MCF 10A (cell line): ENCODE results near the gene SPTB. TPM values are rescaled to one million over a fixed set of nuclear protein-coding genes. Genes with fewer than 3 reads are reported as not detected.
A peak's percentile ranks its signal among the peaks of the same experiment; 100 is the strongest.

ENCODE experiments used
- BruUV-seq: library from RNA; stranded (reverse); fragments of 400-500 nt; replicated peaks from 2 replicates; lab custom pipeline; 2021; lab: Mats Ljungman, UMichigan
- CTCF ChIA-PET: fragments of 300-600 bp; sonication (Branson Sonifier 250); formaldehyde crosslinking; extraction: SDS; loops from one replicate; lab custom pipeline; 2021; ENCODE audit warnings: antibody characterized with exemption, inconsistent platforms; lab: Yijun Ruan, JAX
- POLR2A ChIA-PET: fragments of 300-600, 350-650 bp; sonication (Branson Sonifier 250); formaldehyde crosslinking; extraction: SDS; loops from one replicate; lab custom pipeline; 2020; ENCODE audit warnings: antibody characterized with exemption, inconsistent platforms; lab: Yijun Ruan, JAX
- DNase-seq: peaks from one replicate; pipeline ENCODE4 v3.0.0-alpha.2; 2018; ENCODE audit not compliant: unreplicated experiment
- H3K27ac Mint-ChIP-seq: one replicate; pipeline ENCODE4 v1.8.0; 2022; ENCODE audit warnings: mild to moderate bottlenecking, low read depth, mixed read lengths; ENCODE audit not compliant: unreplicated experiment
- H3K27me3 Mint-ChIP-seq: one replicate; pipeline ENCODE4 v1.8.0; 2022; ENCODE audit warnings: mixed read lengths; ENCODE audit not compliant: insufficient read depth, unreplicated experiment
- H3K36me3 Mint-ChIP-seq: one replicate; pipeline ENCODE4 v1.8.0; 2022; ENCODE audit warnings: mild to moderate bottlenecking, moderate library complexity, mixed read lengths; ENCODE audit not compliant: insufficient read depth, unreplicated experiment
- H3K4me1 Mint-ChIP-seq: one replicate; pipeline ENCODE4 v1.8.0; 2022; ENCODE audit warnings: mixed read lengths; ENCODE audit not compliant: insufficient read depth, unreplicated experiment
- H3K4me3 Mint-ChIP-seq: one replicate; pipeline ENCODE4 v1.8.0; 2022; ENCODE audit warnings: mild to moderate bottlenecking, moderate library complexity, mixed read lengths; ENCODE audit not compliant: unreplicated experiment
- H3K9me3 Mint-ChIP-seq: one replicate; pipeline ENCODE4 v1.8.0; 2022; ENCODE audit warnings: mixed read lengths; ENCODE audit not compliant: unreplicated experiment
- CTCF ChIP-seq: fragments of 200-600 bp; IDR thresholded peaks from one replicate; pipeline ENCODE4 v1.8.0; 2022; ENCODE audit warnings: antibody characterized with exemption, mild to moderate bottlenecking; ENCODE audit not compliant: unreplicated experiment
- intact Hi-C: fragments of 100-400 bp; cut with micrococcal nuclease; formaldehyde crosslinking; loops from 2 replicates; pipeline ENCODE4 v1.14.1; 2022
- total RNA-seq: library from RNA; stranded (reverse); gene quantifications from 2 replicates; pipeline ENCODE4 v1.2.3, GENCODE V29; 2022

SPTB gene
- total RNA-seq, 1 experiment from 2014 or later: 1.3 TPM

GRCh38 chr14:64702493-64703394 is 177.0 kb downstream of the SPTB start:
- Mint-ChIP-seq H3K27ac (peak overlapping the region; percentile 0), H3K36me3 (no peaks in the 10 kb centered on the region), H3K9me3 (no peaks in the 10 kb centered on the region), H3K27me3 (no peaks in the 10 kb centered on the region), H3K4me1 (peaks cover 38% of the 10 kb centered on the region), H3K4me3 (peak overlapping the region; percentile 81)
- CTCF ChIA-PET: interaction anchor here (1.5 kb wide), 1 partner anchor 18 kb away, joined by 4 read pairs; no protein-coding TSS in a partner anchor
- POLR2A ChIA-PET: interaction anchor here (0.5 to 11.2 kb wide), 17 partner anchors 10 to 236 kb away, joined by 3 to 386 read pairs (median 5); partner anchors contain the start of genes HSPA2 and ZBTB1
- no TSS peak for BruUV-seq
- intact Hi-C loops: loop anchor here (1.0 kb wide), 1 partner anchor 20 kb away; no protein-coding TSS in a partner anchor
- peak; percentile 68 for DNase-seq
- no peak for TF ChIP-seq CTCF

- POLR2A ChIA-PET: interaction anchor here (0.7 to 11.2 kb wide), 9 partner anchors 9 to 65 kb away, joined by 3 to 386 read pairs (median 5); no protein-coding TSS in a partner anchor
Measured at GRCh38 chr14:64701660-64702059, 178.0 kb downstream of the SPTB start.

GRCh38 chr14:64700894-64701293 is 178.8 kb downstream of the SPTB start:
- CTCF ChIA-PET: interaction anchor here (1.4 kb wide), 1 partner anchor 26 kb away, joined by 5 read pairs; no protein-coding TSS in a partner anchor
- Mint-ChIP-seq H3K4me3 (no peak overlapping the region), H3K36me3 (no peaks in the 10 kb centered on the region), H3K27me3 (no peaks in the 10 kb centered on the region), H3K4me1 (peaks cover 24% of the 10 kb centered on the region), H3K27ac (no peak overlapping the region), H3K9me3 (no peaks in the 10 kb centered on the region)
- no peak for DNase-seq
- no peak for TF ChIP-seq CTCF
- POLR2A ChIA-PET: interaction anchor here (1.2 to 11.2 kb wide), 4 partner anchors 9 to 25 kb away, joined by 4 to 386 read pairs (median 20); no protein-coding TSS in a partner anchor
- no TSS peak for BruUV-seq
- intact Hi-C loops: no loop called here

More at GRCh38 chr14:64701660-64702059, 178.0 kb downstream of the SPTB start:
- TF ChIP-seq CTCF: no peak
- BruUV-seq: no TSS peak
- no peak overlapping the region for H3K27ac Mint-ChIP-seq
- intact Hi-C loops: no loop called here
- no peaks in the 10 kb centered on the region for H3K27me3 Mint-ChIP-seq
- H3K4me3 Mint-ChIP-seq: no peak overlapping the region
- CTCF ChIA-PET: no interaction called here
- no peaks in the 10 kb centered on the region for H3K36me3 Mint-ChIP-seq
- no peak for DNase-seq
- H3K9me3 Mint-ChIP-seq: no peaks in the 10 kb centered on the region
- peaks cover 28% of the 10 kb centered on the region for H3K4me1 Mint-ChIP-seq

- intact Hi-C loops: no loop called here
- DNase-seq: no peak
- no TSS peak for BruUV-seq
- Mint-ChIP-seq H3K4me3 (no peak overlapping the region), H3K4me1 (peaks cover 18% of the 10 kb centered on the region), H3K36me3 (no peaks in the 10 kb centered on the region), H3K9me3 (no peaks in the 10 kb centered on the region), H3K27me3 (no peaks in the 10 kb centered on the region), H3K27ac (no peak overlapping the region)
- TF ChIP-seq CTCF: no peak
- ChIA-PET CTCF (interaction anchor here (1.4 kb wide), 1 partner anchor 26 kb away, joined by 5 read pairs; no protein-coding TSS in a partner anchor), POLR2A (interaction anchor here (2.0 to 11.2 kb wide), 3 partner anchors 8 to 25 kb away, joined by 11 to 386 read pairs (median 30); no protein-coding TSS in a partner anchor)
Measured at GRCh38 chr14:64700290-64700689, 179.4 kb downstream of the SPTB start.
